H1 (cell line): Measurements from ENCODE around the gene GCK. TPM values are rescaled to one million over a fixed set of nuclear protein-coding genes. Genes with fewer than 3 reads are reported as not detected.
A peak's percentile ranks its signal among the peaks of the same experiment; 100 is the strongest.

Experiments
- CTCF ChIA-PET: fragments of 300-600 bp; sonication (Branson Sonifier 250); formaldehyde crosslinking; loops from one replicate; lab custom pipeline; 2021; ENCODE audit not compliant: partially characterized antibody; lab: Charles Lee
- POLR2A ChIA-PET: fragments of 300-600 bp; sonication (Branson Sonifier 250); formaldehyde crosslinking; loops from one replicate; lab custom pipeline; 2021; ENCODE audit warnings: inconsistent platforms; ENCODE audit not compliant: partially characterized antibody; lab: Charles Lee
- DNase-seq, 2 experiments: peaks; one replicate each; pipeline versions ENCODE4 v3.0.0 to v3.0.0-alpha.2; 2010 to 2022; ENCODE audit warnings: low spot score in 2 of 2, low read depth in 1 of 2, mixed read lengths in 1 of 2
- FAIRE-seq: peaks from 2 replicates; lab custom pipeline; 2011; peaks lifted over from hg19 to GRCh38; lab: Jason Lieb, UNC
- H2AFZ ChIP-seq: 2 replicates; pipeline ENCODE4 v1.8.1; 2012; ENCODE audit warnings: low read length, inconsistent platforms
- H2AK5ac ChIP-seq: 2 replicates; pipeline ENCODE4 v1.6.1; 2013; ENCODE audit warnings: low read depth, low read length
- H2BK120ac ChIP-seq: replicated peaks from 2 replicates; pipeline ENCODE3; 2013; ENCODE audit warnings: low read depth, low read length, inconsistent platforms
- H2BK12ac ChIP-seq: 2 replicates; pipeline ENCODE4 v1.6.1; 2013; ENCODE audit warnings: low read depth, low read length
- H2BK15ac ChIP-seq: 2 replicates; pipeline ENCODE4 v1.6.1; 2013; ENCODE audit warnings: low read length
- H2BK20ac ChIP-seq: 2 replicates; pipeline ENCODE4 v1.6.1; 2013; ENCODE audit warnings: low read length
- H2BK5ac ChIP-seq: 2 replicates; pipeline ENCODE4 v1.6.1; 2013; ENCODE audit warnings: low read depth, low read length
- H3K14ac ChIP-seq: 2 replicates; pipeline ENCODE4 v1.6.1; 2013; ENCODE audit warnings: inconsistent platforms; ENCODE audit not compliant: insufficient read length
- H3K18ac ChIP-seq: 2 replicates; pipeline ENCODE4 v1.6.1; 2013; ENCODE audit warnings: low read length; ENCODE audit errors: extremely low read depth
- H3K23ac ChIP-seq: 2 replicates; pipeline ENCODE4 v1.6.1; 2013; ENCODE audit warnings: inconsistent platforms; ENCODE audit not compliant: insufficient read length
- H3K23me2 ChIP-seq: 2 replicates; pipeline ENCODE4 v1.6.1; 2013; ENCODE audit warnings: low read depth, low read length
- H3K27ac ChIP-seq: 2 replicates; pipeline ENCODE4 v1.6.1; 2011; ENCODE audit warnings: low read depth, low read length, inconsistent platforms
- H3K27me3 ChIP-seq, 4 experiments: replicated peaks in 1 of 4; 1 replicate in 1 of 4; 2 replicates in 3 of 4; pipeline versions ENCODE4 v1.6.1 to v1.8.1; 2011 to 2013; ENCODE audit warnings: low read length in 3 of 4, mild to moderate bottlenecking in 3 of 4, inconsistent platforms in 2 of 4, mixed read lengths in 2 of 4, moderate library complexity in 1 of 4; ENCODE audit not compliant: control insufficient read depth in 3 of 4, insufficient read depth in 3 of 4; ENCODE audit errors: extremely low read depth in 1 of 4
- H3K36me3 ChIP-seq, 4 experiments: 2 replicates each; pipeline versions ENCODE4 v1.6.1 to v1.8.1; 2011 to 2013; ENCODE audit warnings: mild to moderate bottlenecking in 4 of 4, low read length in 3 of 4, moderate library complexity in 2 of 4, control low read depth in 1 of 4, inconsistent platforms in 1 of 4; ENCODE audit not compliant: insufficient read depth in 4 of 4, control insufficient read depth in 2 of 4
- H3K4ac ChIP-seq: replicated peaks from 2 replicates; pipeline ENCODE3; 2013; ENCODE audit warnings: low read length, low read depth, mixed read lengths, inconsistent platforms; ENCODE audit not compliant: insufficient read length
- H3K4me1 ChIP-seq, 4 experiments: replicated peaks in 1 of 4; 1 replicate in 1 of 4; 2 replicates in 3 of 4; pipeline versions ENCODE4 v1.6.1 to v1.8.1; 2011 to 2013; ENCODE audit warnings: low read length in 3 of 4, inconsistent platforms in 2 of 4, mixed read lengths in 1 of 4; ENCODE audit not compliant: insufficient read depth in 4 of 4, control insufficient read depth in 3 of 4
- H3K4me2 ChIP-seq, 2 experiments: 2 replicates each; pipeline versions ENCODE4 v1.6.1 to v1.8.1; 2011 to 2013; ENCODE audit warnings: low read depth in 2 of 2, low read length in 2 of 2, control low read depth in 1 of 2, inconsistent platforms in 1 of 2, mild to moderate bottlenecking in 1 of 2; ENCODE audit not compliant: insufficient read depth in 1 of 2
- H3K4me3 ChIP-seq, 4 experiments: fragments of 200-600, 300-600 bp in 1 of 4; sonication (generic), shearing (Covaris generic), sonication (Bioruptor Twin) in 1 of 4; 2 replicates each; pipeline versions ENCODE4 v1.5.1 to v1.8.1; 2011 to 2016; ENCODE audit warnings: low read length in 4 of 4, low read depth in 3 of 4, control low read depth in 2 of 4, inconsistent platforms in 2 of 4, mild to moderate bottlenecking in 2 of 4, mixed read lengths in 1 of 4, moderate library complexity in 1 of 4; ENCODE audit not compliant: insufficient read depth in 2 of 4; ENCODE audit errors: extremely low read depth in 1 of 4
- H3K56ac ChIP-seq: replicated peaks from 2 replicates; pipeline ENCODE3; 2013; ENCODE audit warnings: low read depth, mild to moderate bottlenecking, mixed read lengths, low read length, inconsistent platforms; ENCODE audit not compliant: insufficient read length
- H3K79me1 ChIP-seq: 2 replicates; pipeline ENCODE4 v1.6.1; 2013; ENCODE audit warnings: low read depth, low read length, control low read depth
- H3K79me2 ChIP-seq, 2 experiments: 2 replicates each; pipeline versions ENCODE4 v1.6.1 to v1.8.1; 2012 to 2013; ENCODE audit warnings: low read length in 2 of 2, mild to moderate bottlenecking in 2 of 2, inconsistent platforms in 1 of 2; ENCODE audit not compliant: insufficient read depth in 2 of 2, control insufficient read depth in 1 of 2
- H3K9ac ChIP-seq, 4 experiments: replicated peaks in 1 of 4; 1 replicate in 1 of 4; 2 replicates in 3 of 4; pipeline versions ENCODE4 v1.6.1 to v1.8.1; 2011 to 2013; ENCODE audit warnings: low read depth in 3 of 4, low read length in 3 of 4, control low read depth in 2 of 4, mild to moderate bottlenecking in 2 of 4, moderate library complexity in 2 of 4, inconsistent platforms in 1 of 4; ENCODE audit errors: extremely low read depth in 1 of 4
- H3K9me3 ChIP-seq, 2 experiments: 2 replicates each; pipeline versions ENCODE4 v1.6.1 to v1.8.1; 2012 to 2013; ENCODE audit warnings: mild to moderate bottlenecking in 2 of 2, moderate library complexity in 2 of 2, control low read depth in 1 of 2, inconsistent platforms in 1 of 2, low read depth in 1 of 2, low read length in 1 of 2, mixed read lengths in 1 of 2; ENCODE audit not compliant: insufficient read depth in 2 of 2
- H4K20me1 ChIP-seq, 2 experiments: replicated peaks in 1 of 2; 2 replicates each; pipeline versions ENCODE3 to v1.8.1; 2011 to 2013; ENCODE audit warnings: inconsistent platforms in 2 of 2, low read length in 2 of 2, mild to moderate bottlenecking in 1 of 2; ENCODE audit not compliant: insufficient read depth in 2 of 2, control insufficient read depth in 1 of 2
- H4K5ac ChIP-seq: 2 replicates; pipeline ENCODE4 v1.6.1; 2013; ENCODE audit warnings: low read length, low read depth, mixed read lengths, inconsistent platforms; ENCODE audit not compliant: insufficient read length
- H4K8ac ChIP-seq: 2 replicates; pipeline ENCODE4 v1.8.0; 2013; ENCODE audit warnings: mild to moderate bottlenecking, moderate library complexity, low read length, inconsistent platforms; ENCODE audit not compliant: insufficient read depth; ENCODE audit errors: extremely low read depth
- H4K91ac ChIP-seq: replicated peaks from 2 replicates; pipeline ENCODE3; 2013; ENCODE audit warnings: low read length, mixed read lengths, inconsistent platforms; ENCODE audit not compliant: insufficient read length
- TAF7 ChIP-seq: optimal IDR thresholded peaks from 2 replicates; pipeline ENCODE3; 2011; ENCODE audit warnings: low read depth, mild to moderate bottlenecking, inconsistent platforms, low read length, moderate library complexity, borderline replicate concordance
- TBP ChIP-seq: IDR thresholded peaks from 2 replicates; pipeline ENCODE4 v1.6.1; 2011; ENCODE audit warnings: low read depth, low read length, improper control_type of control experiment
- WGBS, 2 experiments: shearing (Covaris generic) in 1 of 2; methylation state at CpG; one replicate each; pipeline versions ENCODE4 v1.1.6 to v1.1.7; 2013 to 2015; ENCODE audit warnings: low lambda C conversion rate in 2 of 2, mixed read lengths in 2 of 2, inconsistent platforms in 1 of 2, low coverage in 1 of 2, missing lambda C conversion rate in 1 of 2; ENCODE audit not compliant: insufficient replicate concordance in 2 of 2, insufficient coverage in 1 of 2, insufficient read length in 1 of 2; ENCODE audit errors: extremely low coverage in 1 of 2, missing lambda C conversion rate in 1 of 2; 5-methylcytosine and 5-hydroxymethylcytosine counted together
- polyA plus RNA-seq, 7 experiments: library from polyadenylated mRNA; depleted of rRNA in 3 of 7; stranded (reverse) in 5 of 7; unstranded in 2 of 7; fragments of >200 nt in 5 of 7; fragments of 200-250 nt in 2 of 7; gene quantifications; 1 replicate in 5 of 7; 2 replicates in 1 of 7; 4 replicates in 1 of 7; pipeline versions ENCODE4 v1.2.1 to v1.2.3, GENCODE V29; 2011 to 2013; ENCODE audit warnings: missing spikeins in 2 of 7, mixed read lengths in 2 of 7
- total RNA-seq: library from RNA; stranded (reverse); fragmentation: NEBNext Ultra II Directional; extraction: Animal tissue kit (Norgen Biotek cat#: 25700); gene quantifications from 2 replicates; pipeline ENCODE4 v1.2.1, GENCODE V29; 2021

Gene GCK
- total and polyA plus RNA-seq, 2 of the 8 experiments (the other 6 are each of a cell fraction or from before 2014, with no cell fraction given) = 2.4 to 4.9 TPM

DNA sequence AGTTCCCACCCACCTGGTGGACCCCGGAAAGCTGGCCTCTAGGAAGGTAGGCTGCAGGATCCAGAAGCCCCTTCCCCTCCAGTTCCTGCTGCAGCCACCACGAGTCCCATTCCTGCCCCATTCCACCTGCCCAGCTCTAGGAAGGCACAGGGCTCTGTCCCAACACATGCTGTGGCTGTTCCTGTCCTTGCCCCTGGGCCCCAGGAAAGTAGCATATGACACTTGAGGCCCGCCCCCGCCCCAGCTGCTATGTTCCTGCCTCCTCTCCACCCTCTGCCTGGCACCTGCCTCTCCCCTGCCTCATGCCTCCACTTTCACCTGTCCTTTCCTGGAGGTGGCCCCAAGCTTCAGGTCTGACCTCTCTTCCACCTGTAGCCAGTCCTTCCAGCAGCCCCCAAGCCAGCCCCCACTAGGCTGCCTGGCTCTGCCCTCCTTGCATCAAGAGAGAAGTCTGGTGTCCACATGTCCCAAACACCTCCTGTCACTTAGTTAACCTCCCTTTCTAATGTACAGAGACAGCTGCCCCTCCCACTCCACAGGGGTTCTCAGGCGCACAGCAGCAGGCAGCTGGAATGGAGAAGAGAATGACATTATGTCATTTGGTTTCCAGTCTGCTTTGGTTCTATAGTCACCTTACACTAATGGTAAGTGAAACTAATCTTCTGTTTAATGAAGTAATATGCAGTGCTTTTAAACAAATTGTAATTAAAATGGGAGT lies 34.3 kb upstream of the GCK start:
- Histone ChIP-seq H3K79me2 (no peaks in the 10 kb centered on the region), H3K4ac (no peak overlapping the region), H4K5ac (no peak overlapping the region), H2BK5ac (no peak overlapping the region), H2BK12ac (no peak overlapping the region), H3K27me3 (no peaks in the 10 kb centered on the region), H3K18ac (no peak overlapping the region), H3K9ac (no peak overlapping the region), H3K56ac (no peak overlapping the region), H3K27ac (no peak overlapping the region), H3K23ac (no peak overlapping the region), H2AFZ (no peak overlapping the region), H3K36me3 (no peaks in the 10 kb centered on the region), H2BK120ac (no peak overlapping the region), H3K4me3 (no peak overlapping the region), H3K14ac (no peak overlapping the region), H4K20me1 (no peaks in the 10 kb centered on the region), H2AK5ac (no peak overlapping the region), H2BK15ac (no peak overlapping the region), H4K91ac (no peak overlapping the region), H3K4me2 (no peak overlapping the region), H2BK20ac (no peak overlapping the region), H3K23me2 (no peaks in the 10 kb centered on the region; the same call in 1 of the 2 replicates), H3K9me3 (no peaks in the 10 kb centered on the region; a peak in 1 of 4 replicates), H3K79me1 (no peaks in the 10 kb centered on the region), H4K8ac (no peak overlapping the region), H3K4me1 (peaks cover 0 to 25% (median 4%) of the 10 kb centered on the region in 4 experiments; a peak in 6 of 7 replicates)
- no peak for FAIRE-seq
- TF ChIP-seq TAF7 = peak; percentile 67
- TF ChIP-seq TBP = no peak
- CTCF ChIA-PET = interaction anchor here (0.6 to 4.8 kb wide), 9 partner anchors 9 to 335 kb away, joined by 3 to 35 read pairs (median 3); no protein-coding TSS in a partner anchor
- POLR2A ChIA-PET = interaction anchor here (0.8 to 1.4 kb wide), 2 partner anchors 9 to 49 kb away, joined by 3 to 6 read pairs; no protein-coding TSS in a partner anchor
- DNase-seq = no peak
- 80% methylated on average over 3 of the region's 5 CpGs; no CpG with 5 or more reads in 1 of the 2 experiments for WGBS, 2 experiments
